HEK293T (cell line): ENCODE measurements around the gene PM20D1.
"Not testable (repeated sequence)": the region's sequence is repeated elsewhere in the genome, so short reads cannot be mapped to it uniquely, and the experiment has no call there.

Experiments used
- ARNT ChIP-seq: fragments of 450-650 bp; IDR thresholded peaks from 2 replicates; pipeline ENCODE4 v1.6.1; 2017; ENCODE audit warnings: mild to moderate bottlenecking
- BHLHE40 ChIP-seq: fragments of 450-650 bp; IDR thresholded peaks from 2 replicates; pipeline ENCODE4 v1.6.1; 2016; ENCODE audit warnings: mild to moderate bottlenecking, moderate library complexity, borderline replicate concordance
- CTBP1 ChIP-seq: fragments of 450-650 bp; IDR thresholded peaks from 2 replicates; pipeline ENCODE4 v1.6.1; 2016; ENCODE audit warnings: borderline replicate concordance
- ELF4 ChIP-seq: fragments of 450-650 bp; IDR thresholded peaks from 2 replicates; pipeline ENCODE4 v1.6.1; 2017; ENCODE audit warnings: antibody characterized with exemption
- FOXA1 ChIP-seq: fragments of 450-650 bp; IDR thresholded peaks from 2 replicates; pipeline ENCODE4 v1.6.1; 2016; ENCODE audit warnings: mild to moderate bottlenecking
- FOXK2 ChIP-seq: fragments of 450-650 bp; IDR thresholded peaks from 2 replicates; pipeline ENCODE4 v1.6.1; 2016; ENCODE audit warnings: mild to moderate bottlenecking
- FOXM1 ChIP-seq: fragments of 450-650 bp; IDR thresholded peaks from 2 replicates; pipeline ENCODE4 v1.6.1; 2017; ENCODE audit warnings: mild to moderate bottlenecking, borderline replicate concordance
- LEF1 ChIP-seq: fragments of 450-650 bp; IDR thresholded peaks from 2 replicates; pipeline ENCODE4 v1.6.1; 2017; ENCODE audit warnings: mild to moderate bottlenecking, borderline replicate concordance
- SP1 ChIP-seq: fragments of 450-650 bp; IDR thresholded peaks from 2 replicates; pipeline ENCODE4 v1.6.1; 2017
- SUZ12 ChIP-seq: fragments of 450-650 bp; IDR thresholded peaks from 2 replicates; pipeline ENCODE4 v1.6.1; 2016; ENCODE audit warnings: mild to moderate bottlenecking
- TARDBP ChIP-seq: fragments of 450-650 bp; IDR thresholded peaks from 2 replicates; pipeline ENCODE4 v1.6.1; 2016
- ZNF384 ChIP-seq: fragments of 450-650 bp; IDR thresholded peaks from 2 replicates; pipeline ENCODE4 v1.6.1; 2016
- TF ChIP-seq, protein P1 (sequence below): fragments of 450-650 bp; IDR thresholded peaks from 2 replicates; pipeline ENCODE4 v1.6.1; 2016

DNA sequence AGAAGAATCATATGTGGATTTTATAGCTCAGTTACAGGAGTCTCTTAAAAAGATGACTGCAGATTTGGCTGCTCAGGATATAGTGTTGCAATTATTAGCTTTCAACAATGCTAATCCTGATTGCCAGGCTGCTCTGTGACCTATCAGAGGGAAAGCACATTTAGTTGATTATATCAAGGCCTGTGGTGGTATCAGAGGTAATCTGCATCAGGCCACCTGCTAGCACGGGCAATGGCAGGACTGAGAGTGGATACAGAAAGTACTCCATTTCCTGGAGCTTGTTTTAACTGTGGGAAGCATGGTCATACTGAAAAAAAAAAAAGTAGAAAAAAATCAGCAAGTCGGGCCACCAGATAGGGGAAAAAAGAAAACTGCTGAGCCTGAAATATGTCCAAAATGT is 42.2 kb upstream of the PM20D1 start:
- not testable (repeated sequence) for TF ChIP-seq FOXM1, FOXK2, FOXA1, SUZ12, ELF4, ARNT, LEF1, SP1, ZNF384, BHLHE40, CTBP1, TARDBP
- TF ChIP-seq, protein P1, sequence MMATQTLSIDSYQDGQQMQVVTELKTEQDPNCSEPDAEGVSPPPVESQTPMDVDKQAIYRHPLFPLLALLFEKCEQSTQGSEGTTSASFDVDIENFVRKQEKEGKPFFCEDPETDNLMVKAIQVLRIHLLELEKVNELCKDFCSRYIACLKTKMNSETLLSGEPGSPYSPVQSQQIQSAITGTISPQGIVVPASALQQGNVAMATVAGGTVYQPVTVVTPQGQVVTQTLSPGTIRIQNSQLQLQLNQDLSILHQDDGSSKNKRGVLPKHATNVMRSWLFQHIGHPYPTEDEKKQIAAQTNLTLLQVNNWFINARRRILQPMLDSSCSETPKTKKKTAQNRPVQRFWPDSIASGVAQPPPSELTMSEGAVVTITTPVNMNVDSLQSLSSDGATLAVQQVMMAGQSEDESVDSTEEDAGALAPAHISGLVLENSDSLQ = not testable (repeated sequence)
